ENCODE measurements around the gene ACER3.
"Not testable (repeated sequence)": the region's sequence is repeated elsewhere in the genome, so short reads cannot be mapped to it uniquely, and the experiment has no call there.

ACER3 gene

DNA sequence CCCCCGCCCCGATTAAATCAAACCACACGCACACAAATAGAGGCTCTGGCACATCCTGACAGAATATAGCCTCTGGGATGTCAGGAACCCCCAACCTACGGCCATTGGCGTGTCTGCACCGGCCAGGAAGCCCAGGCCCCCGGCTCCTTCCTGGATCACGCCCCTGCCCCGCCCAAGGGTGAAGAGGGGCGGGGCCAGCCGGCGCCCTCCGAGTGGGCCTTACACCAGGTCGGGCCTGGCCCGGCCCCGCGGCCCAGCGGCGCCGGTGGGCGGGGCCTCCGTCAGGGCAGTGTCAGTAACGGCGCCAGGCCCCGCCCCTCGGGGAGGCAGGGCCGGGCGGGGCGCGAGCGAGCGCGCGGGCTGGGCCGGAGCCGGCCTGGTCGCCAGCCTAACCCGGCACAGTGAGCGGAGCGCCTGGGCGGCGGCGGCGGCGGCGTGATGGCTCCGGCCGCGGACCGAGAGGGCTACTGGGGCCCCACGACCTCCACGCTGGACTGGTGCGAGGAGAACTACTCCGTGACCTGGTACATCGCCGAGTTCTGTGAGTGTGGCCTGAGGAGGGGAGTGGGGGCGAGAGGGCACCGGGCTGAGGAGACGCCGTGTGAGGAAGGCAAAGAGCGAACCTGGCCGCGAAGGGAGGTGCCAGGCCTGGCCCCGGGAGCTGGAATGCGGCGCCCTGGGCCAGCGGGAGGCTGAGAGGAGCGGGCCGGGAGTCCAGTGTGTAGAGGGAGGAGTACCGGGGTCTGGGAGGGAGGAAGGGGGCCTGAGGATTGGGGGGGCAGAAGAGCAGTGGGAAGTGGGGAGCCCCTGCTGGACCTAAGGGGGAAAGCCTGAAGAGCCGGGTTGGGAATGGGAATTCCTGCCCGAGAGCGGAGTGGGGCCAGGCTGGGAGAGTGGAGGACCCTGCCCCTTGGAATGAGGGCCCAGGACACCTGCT, at the start of gene ACER3:
TSS of gene ACER3 (plus strand) at position 380 of the 937 bp plus-strand sequence. CDS start at position 439, 59 bp downstream.
- no peak for DNase-seq (ENCODE audit: low read depth, low spot score)

GRCh38 chr11:76811259-76811658, 49.5 kb upstream of the ACER3 start:
- DNase-seq (ENCODE audit: low read depth, low spot score), result no peak

- DNase-seq (ENCODE audit: low read depth, low spot score), result no peak
These were observed 46.3 kb upstream of the ACER3 start for GRCh38 chr11:76814414-76814813.

GRCh38 chr11:76815678-76816077, 45.0 kb upstream of the ACER3 start:
- DNase-seq (ENCODE audit: low read depth, low spot score), result not testable (repeated sequence)

DNA sequence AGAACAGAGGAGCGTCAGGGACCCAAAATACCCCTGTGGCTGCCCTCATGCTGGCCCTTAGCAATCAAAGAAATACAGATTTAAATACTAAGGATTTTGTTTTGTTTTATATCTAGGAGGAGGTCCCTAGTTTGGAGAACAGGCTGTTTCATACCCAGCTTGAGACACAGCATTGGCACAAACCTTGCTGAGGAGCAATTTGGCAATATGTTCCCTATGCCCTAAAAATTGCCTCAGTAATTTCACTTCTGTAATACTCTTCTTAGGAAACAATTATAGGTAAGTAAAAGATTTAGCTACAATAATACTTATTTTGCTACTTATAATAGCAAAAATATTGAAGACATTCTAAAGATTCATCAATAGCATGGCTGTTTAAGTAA, 40.5 kb upstream of the ACER3 start:
- DNase-seq (ENCODE audit: low read depth, low spot score), result no peak

GRCh38 chr11:76821396-76821795, 39.3 kb upstream of the ACER3 start:
- DNase-seq (ENCODE audit: low read depth, low spot score), result not testable (repeated sequence)

DNA sequence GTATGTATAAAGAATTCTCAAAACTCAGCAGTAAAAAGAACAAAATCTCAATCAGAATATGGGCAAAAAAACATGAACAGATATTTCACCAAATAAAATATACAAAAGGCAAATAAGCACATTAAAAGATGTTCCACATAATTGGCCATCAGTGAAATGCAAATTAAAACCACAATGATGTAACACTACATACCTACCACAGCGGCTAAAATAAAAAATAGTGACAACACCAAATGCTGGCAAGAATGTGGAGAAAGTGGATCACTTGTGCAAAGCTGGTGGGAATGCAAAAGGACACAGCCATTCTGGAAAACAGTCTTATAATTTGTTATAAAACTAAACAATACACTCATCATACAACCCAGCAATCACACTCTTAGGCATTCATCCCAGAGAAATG, 38.3 kb upstream of the ACER3 start:
- no peak for DNase-seq (ENCODE audit: low read depth, low spot score)

DNA sequence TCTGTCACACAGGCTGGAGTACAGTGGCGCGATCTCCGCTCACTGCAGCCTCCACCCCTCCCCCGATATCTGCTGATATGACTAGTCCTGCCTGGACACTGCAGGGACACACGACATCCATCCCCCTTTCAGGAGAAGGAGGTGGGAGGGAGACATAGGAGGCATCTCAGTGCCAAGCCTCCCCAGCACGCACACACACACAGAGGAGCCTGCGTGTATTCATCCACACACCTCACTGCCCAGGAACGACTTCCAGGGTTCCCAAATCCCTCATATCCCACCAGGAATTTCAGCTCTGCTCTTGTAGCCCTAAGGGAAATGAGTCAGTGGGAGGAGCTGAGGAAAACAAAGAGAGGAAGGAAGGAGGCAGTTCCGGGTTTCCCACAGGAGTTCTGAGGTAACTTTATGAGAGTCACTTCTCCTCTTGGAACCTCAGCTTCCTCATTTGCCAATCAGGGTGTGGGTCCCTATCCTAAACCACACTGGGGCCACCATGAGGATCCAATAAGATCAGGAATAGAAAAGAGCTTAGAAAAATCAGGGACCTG, 37.2 kb upstream of the ACER3 start:
- no peak for DNase-seq (ENCODE audit: low read depth, low spot score)

GRCh38 chr11:76824083-76824939, 36.4 kb upstream of the ACER3 start:
- no peak for DNase-seq (ENCODE audit: low read depth, low spot score)

- no peak for DNase-seq (ENCODE audit: low read depth, low spot score)
These were observed 35.6 kb upstream of the ACER3 start for GRCh38 chr11:76824980-76825725.

DNA sequence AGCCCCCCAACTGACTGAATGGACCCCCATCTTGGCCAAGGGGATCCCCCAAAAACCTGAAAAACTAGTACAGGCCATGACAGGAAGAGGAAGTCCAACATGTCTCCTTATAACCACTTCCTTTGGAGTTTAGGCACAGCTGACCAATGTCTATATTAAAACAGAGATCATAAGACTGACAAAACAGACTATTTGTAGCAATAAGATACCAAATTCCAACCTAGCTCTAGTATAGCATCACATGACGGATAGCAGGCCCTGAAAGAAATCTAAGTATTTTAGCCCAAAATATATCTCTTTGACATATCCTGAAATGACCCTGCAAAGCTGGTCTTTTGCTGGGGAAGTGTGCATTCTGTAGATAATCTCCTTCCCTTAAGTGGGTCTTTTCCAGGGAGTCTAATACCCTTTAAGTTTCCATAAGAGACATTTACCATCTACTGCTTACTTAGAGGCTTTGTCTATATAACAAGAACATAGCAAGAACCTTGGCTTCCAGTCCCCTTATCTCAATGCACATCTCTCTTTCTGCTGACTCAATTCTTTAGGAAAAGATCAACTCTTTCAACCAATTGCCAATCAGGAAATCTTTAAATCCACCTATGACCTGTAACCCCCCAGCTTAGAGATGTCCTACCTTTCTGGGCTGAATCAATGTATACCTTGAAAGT, 34.9 kb upstream of the ACER3 start:
- no peak for DNase-seq (ENCODE audit: low read depth, low spot score)

DNA sequence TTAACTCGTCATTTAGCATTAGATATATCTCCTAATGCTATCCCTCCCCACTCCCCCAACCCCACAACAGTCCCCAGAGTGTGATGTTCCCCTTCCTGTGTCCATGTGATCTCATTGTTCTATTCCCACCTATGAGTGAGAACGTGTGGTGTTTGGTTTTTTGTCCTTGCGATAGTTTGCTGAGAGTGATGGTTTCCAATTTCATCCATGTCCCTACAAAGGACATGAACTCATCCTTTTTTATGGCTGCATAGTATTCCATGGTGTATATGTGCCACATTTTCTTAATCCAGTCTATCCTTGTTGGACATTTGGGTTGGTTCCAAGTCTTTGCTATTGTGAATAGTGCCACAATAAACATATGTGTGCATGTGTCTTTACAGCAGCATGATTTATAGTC, 34.2 kb upstream of the ACER3 start:
- DNase-seq (ENCODE audit: low read depth, low spot score), result not testable (repeated sequence)

DNA sequence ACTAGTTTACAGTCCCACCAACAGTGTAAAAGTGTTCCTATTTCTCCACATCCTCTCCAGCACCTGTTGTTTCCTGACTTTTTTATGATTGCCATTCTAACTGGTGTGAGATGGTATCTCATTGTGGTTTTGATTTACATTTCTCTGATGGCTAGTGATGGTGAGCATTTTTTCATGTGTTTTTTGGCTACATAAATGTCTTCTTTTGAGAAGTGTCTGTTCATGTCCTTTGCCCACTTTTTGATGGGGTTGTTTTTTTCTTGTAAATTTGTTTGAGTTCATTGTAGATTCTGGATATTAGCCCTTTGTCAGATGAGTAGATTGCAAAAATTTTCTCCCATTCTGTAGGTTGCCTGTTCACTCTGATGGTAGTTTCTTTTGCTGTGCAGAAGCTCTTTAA, 33.7 kb upstream of the ACER3 start:
- not testable (repeated sequence) for DNase-seq (ENCODE audit: low read depth, low spot score)

GRCh38 chr11:76830639-76831327, 29.9 kb upstream of the ACER3 start:
- DNase-seq (ENCODE audit: low read depth, low spot score), result peak; percentile 55

DNA sequence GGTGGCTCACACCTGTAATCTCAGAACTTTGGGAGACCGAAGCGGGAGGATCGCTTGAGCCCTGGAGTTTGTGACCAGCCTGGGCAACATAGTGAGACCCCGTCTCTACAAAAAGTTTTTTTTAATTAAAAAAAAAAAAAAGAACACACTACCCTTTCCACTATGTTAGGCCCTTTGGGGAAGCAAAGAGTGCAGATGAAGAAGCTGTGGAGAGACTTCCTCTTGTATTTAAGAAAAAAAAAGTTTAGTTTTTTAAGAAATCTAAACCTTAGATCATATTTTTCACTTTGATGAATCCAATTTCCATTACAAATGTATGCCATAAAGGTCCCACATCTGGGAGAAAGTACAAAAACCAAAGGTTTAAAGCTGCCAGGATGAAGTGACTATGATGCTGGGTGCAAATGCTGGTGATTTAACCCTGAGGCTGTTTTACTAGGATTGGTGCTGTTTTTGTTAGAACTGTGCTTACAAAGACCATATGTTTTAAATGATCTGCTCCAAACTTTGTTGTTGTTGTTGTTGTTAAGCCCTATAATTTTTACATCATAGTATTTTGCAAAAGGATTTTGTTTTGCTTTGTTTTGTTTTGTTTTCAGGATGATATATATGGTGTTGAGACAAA, 28.9 kb upstream of the ACER3 start:
- DNase-seq (ENCODE audit: low read depth, low spot score), result no peak

DNA sequence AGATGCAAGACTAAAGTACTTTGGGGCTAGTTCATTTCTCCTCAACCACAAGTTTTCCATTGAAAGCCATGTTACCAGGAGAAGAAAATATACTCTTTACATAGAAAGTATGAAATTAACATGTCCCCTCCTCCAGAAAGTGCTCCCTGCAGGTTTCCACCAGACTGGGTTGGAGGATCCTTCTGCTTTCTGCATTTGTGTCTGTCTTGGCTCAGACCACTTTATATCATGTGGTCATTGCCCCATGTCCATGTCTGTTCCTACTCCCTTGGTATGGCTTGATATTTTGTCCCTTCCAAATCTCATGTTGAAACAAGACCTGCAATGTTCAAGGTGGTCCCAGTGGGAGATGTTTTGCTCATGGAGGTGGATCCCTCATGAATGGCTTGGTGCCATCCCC, 28.4 kb upstream of the ACER3 start:
- no peak for DNase-seq (ENCODE audit: low read depth, low spot score)

DNA sequence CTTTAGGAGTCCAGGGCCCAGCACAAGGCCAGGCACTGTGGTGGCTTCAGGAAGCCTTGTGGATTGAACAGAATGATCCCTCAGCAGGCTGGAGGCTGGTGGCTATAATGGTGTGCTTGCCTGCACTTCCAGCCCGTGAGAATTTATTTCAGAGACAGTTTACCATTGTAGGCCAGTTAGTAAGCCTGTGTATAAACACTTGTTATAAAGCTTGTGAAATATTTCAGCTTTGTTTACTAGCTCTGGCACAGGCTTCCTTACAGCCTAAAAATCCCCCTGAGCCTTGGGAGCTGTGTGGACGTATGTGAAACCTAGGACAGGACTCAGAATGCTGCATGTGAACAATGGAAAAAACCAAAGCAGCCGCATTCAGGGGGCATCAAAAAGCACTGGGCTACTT, 26.6 kb upstream of the ACER3 start:
- no peak for DNase-seq (ENCODE audit: low read depth, low spot score)

DNA sequence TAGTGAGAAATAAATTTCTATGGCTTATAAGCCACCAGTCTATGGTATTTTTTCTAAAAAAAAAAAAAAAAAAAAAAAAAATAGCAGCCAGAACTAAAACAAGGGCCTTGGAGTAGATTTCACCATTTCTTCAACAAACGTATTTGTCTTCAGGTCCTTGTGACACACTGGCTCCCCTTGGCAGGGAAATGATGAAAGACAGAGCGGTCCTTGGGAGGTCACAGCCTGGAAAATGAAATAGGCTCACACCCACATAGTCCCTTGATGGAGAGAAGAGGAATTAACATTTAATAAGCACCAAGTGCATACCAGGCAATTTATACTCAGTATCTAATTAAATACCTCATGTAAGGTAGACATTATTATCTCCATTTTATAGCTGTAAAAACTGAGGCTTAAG, 25.7 kb upstream of the ACER3 start:
- DNase-seq (ENCODE audit: low read depth, low spot score), result no peak

DNA sequence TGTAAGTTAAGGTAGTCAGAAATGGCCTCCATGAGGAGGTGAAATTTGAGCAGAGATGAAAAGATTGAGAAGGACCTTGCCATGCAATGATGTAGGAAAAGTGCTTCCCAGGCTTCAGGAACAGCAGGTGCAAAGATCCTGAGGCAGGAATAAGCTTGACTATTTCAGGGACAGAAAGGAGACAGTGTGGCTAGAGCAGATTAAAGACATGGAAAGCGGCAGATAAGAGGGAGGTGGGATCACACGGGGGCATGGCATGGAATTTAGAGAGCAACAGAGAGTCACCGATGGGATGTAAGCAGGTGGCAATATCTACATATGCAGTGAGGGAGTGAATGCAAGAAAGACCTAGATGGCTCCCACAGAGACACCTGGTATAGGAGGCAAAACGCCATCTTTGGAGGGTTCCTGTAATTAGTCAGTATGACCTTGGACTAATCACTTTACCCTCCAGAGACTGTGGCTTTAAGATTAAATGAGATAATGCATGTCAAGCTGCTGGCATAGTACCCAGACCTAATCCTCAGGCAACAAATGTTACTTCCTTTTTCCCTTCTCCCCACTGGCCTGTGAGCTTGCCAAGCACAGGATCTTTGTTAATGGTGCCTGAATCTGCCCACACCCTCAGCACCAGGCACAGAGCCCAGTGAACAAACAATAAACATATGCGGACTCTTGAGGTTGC, 24.6 kb upstream of the ACER3 start:
- no peak for DNase-seq (ENCODE audit: low read depth, low spot score)
